Measurements from ENCODE around the gene KCNT1. TPM values are rescaled to one million over a fixed set of nuclear protein-coding genes. Genes with fewer than 3 reads are reported as not detected.

The KCNT1 gene
- total and polyA plus RNA-seq, 2 donors (not counting 3 experiments of a cell fraction or from before 2014, with no cell fraction given) = not detected

GRCh38 chr9:135778421-135778820, 76.4 kb downstream of the KCNT1 start:
- no TSS peak for BruUV-seq (replicated peaks)
- H3K4me2 ChIP-seq (ENCODE audit: insufficient read depth, low read length) = no peak overlapping the region
- no peak overlapping the region for H3K27ac ChIP-seq (ENCODE audit: insufficient read depth, low read depth, low read length)
- H3K9me3 ChIP-seq (replicated peaks; ENCODE audit: control insufficient read depth, insufficient read depth, low read length) = no peaks in the 10 kb centered on the region
- H3K79me2 ChIP-seq (ENCODE audit: control insufficient read depth, insufficient read depth, low read length) = no peaks in the 10 kb centered on the region
- H3K4me3 ChIP-seq (replicated peaks in 1 of 3; ENCODE audit: insufficient read depth in 1 of 3, low read depth in 1 of 3, low read length in 3 of 3) = no peak overlapping the region
- no peak for TF ChIP-seq POLR2A (IDR thresholded peaks at IDR 0.05; ENCODE audit: low read depth, low read length)
- no peak for TF ChIP-seq CTCF (IDR thresholded peaks at IDR 0.05; ENCODE audit: extremely low read depth in 1 of 2, insufficient read depth in 1 of 2, low read depth in 1 of 2, low read length in 2 of 2)
- TF ChIP-seq POLR2AphosphoS5 (IDR thresholded peaks at IDR 0.05; ENCODE audit: insufficient read depth, low read depth, low read length) = no peak
- TF ChIP-seq JUN (IDR thresholded peaks at IDR 0.05; ENCODE audit: borderline replicate concordance, insufficient read depth, insufficient read length, low read depth) = no peak
- TF ChIP-seq GATA2 (IDR thresholded peaks at IDR 0.05; ENCODE audit: insufficient read depth, insufficient read length, low read depth, low read length) = no peak
- no peak for TF ChIP-seq EZH2 (IDR thresholded peaks at IDR 0.05; ENCODE audit: borderline replicate concordance, low read depth, low read length, severe bottlenecking)
- no peak for TF ChIP-seq MYC (IDR thresholded peaks at IDR 0.05; ENCODE audit: low read depth, low read length)
- TF ChIP-seq FOS (IDR thresholded peaks at IDR 0.05; ENCODE audit: borderline replicate concordance, insufficient read depth, low read length) = no peak
- TF ChIP-seq MAX (IDR thresholded peaks at IDR 0.05; ENCODE audit: insufficient read depth, insufficient read length) = no peak
- no peaks in the 10 kb centered on the region for H3K27me3 ChIP-seq (ENCODE audit: control insufficient read depth in 2 of 2, insufficient read depth in 2 of 2, low read length in 2 of 2)
- no peak overlapping the region for H3K9ac ChIP-seq (replicated peaks; ENCODE audit: extremely low read depth, insufficient read depth, low read length)
- no peaks in the 10 kb centered on the region for H3K4me1 ChIP-seq (ENCODE audit: control insufficient read depth, extremely low read depth, insufficient read depth, low read length)
- H3K36me3 ChIP-seq (ENCODE audit: control insufficient read depth in 2 of 2, extremely low read depth in 1 of 2, insufficient read depth in 2 of 2, low read length in 2 of 2) = no peaks in the 10 kb centered on the region
- no peak for DNase-seq (ENCODE audit: low read depth, low spot score)
- ChIA-PET POLR2A (no interaction called here), CTCF (interaction anchor here (1.9 kb wide), 1 partner anchor 19 kb away, joined by 9 read pairs; no protein-coding TSS in a partner anchor)
- intact Hi-C loops (cut with micrococcal nuclease) = no loop called here
- H3K9me1 ChIP-seq (replicated peaks; ENCODE audit: control insufficient read depth, extremely low read depth, insufficient read depth, low read length) = no peaks in the 10 kb centered on the region
- H2AFZ ChIP-seq (ENCODE audit: low read depth, low read length) = no peak overlapping the region
- dilution Hi-C loops (cut with MboI; ENCODE audit: extremely low pct_ligation_motif_present, low sequenced_read_pairs) = no loop called here
- no peak for FAIRE-seq
- no peaks in the 10 kb centered on the region for H4K20me1 ChIP-seq (replicated peaks; ENCODE audit: control insufficient read depth, extremely low read depth, insufficient read depth, low read length)
